Thymus (tissue), 11 donors: ENCODE data around the gene TANC1. TPM values are rescaled to one million over a fixed set of nuclear protein-coding genes. Genes with fewer than 3 reads are reported as not detected.

Experiments used
- DNase-seq, 9 donors: peaks; one replicate each; pipeline ENCODE4 v3.0.0-alpha.2; 2013; ENCODE audit warnings: low spot score in 9 of 9, low read depth in 6 of 9, missing footprints in 1 of 9
- H3K27ac ChIP-seq, 2 donors: one replicate each; pipeline ENCODE4 v1.5.1; 2013; ENCODE audit warnings: control low read depth in 1 of 2, low read depth in 1 of 2, low read length in 1 of 2, mild to moderate bottlenecking in 1 of 2, moderate library complexity in 1 of 2
- H3K27me3 ChIP-seq, 2 donors: one replicate each; pipeline ENCODE4 v1.5.1; 2013; ENCODE audit warnings: low read length in 1 of 2; ENCODE audit not compliant: control insufficient read depth in 2 of 2, insufficient read depth in 1 of 2
- H3K36me3 ChIP-seq, 2 donors: one replicate each; pipeline ENCODE4 v1.5.1; 2013; ENCODE audit warnings: low read length in 1 of 2, mild to moderate bottlenecking in 1 of 2, moderate library complexity in 1 of 2; ENCODE audit not compliant: control insufficient read depth in 2 of 2, insufficient read depth in 2 of 2
- H3K4me1 ChIP-seq, 2 donors: one replicate each; pipeline ENCODE4 v1.5.1; 2013; ENCODE audit warnings: low read length in 2 of 2; ENCODE audit not compliant: control insufficient read depth in 2 of 2, insufficient read depth in 2 of 2
- H3K4me3 ChIP-seq, 2 donors: one replicate each; pipeline ENCODE4 v1.5.1; 2013; ENCODE audit warnings: low read length in 2 of 2, control low read depth in 1 of 2, mild to moderate bottlenecking in 1 of 2
- H3K9me3 ChIP-seq, 2 donors: one replicate each; pipeline ENCODE4 v1.5.1; 2013; ENCODE audit warnings: low read length in 1 of 2, mild to moderate bottlenecking in 1 of 2; ENCODE audit not compliant: control insufficient read depth in 2 of 2, insufficient read depth in 1 of 2
- WGBS: extraction: QIAGEN DNeasy Blood & Tissue Kit; methylation state at CpG from one replicate; pipeline ENCODE4 v1.1.7; 2013; 5-methylcytosine and 5-hydroxymethylcytosine counted together
- polyA plus RNA-seq: library from polyadenylated mRNA; stranded (reverse); fragments of 200-250 nt; gene quantifications from one replicate; pipeline ENCODE4 v1.2.3, GENCODE V29; 2013
- total RNA-seq: library from RNA; stranded (reverse); fragments of 120-200 nt; gene quantifications from one replicate; pipeline ENCODE4 v1.2.4, GENCODE V29; 2013
- donor health status: healthy.

The TANC1 gene
- total and polyA plus RNA-seq, 2 donors, result 3.5 to 13.0 TPM

DNA sequence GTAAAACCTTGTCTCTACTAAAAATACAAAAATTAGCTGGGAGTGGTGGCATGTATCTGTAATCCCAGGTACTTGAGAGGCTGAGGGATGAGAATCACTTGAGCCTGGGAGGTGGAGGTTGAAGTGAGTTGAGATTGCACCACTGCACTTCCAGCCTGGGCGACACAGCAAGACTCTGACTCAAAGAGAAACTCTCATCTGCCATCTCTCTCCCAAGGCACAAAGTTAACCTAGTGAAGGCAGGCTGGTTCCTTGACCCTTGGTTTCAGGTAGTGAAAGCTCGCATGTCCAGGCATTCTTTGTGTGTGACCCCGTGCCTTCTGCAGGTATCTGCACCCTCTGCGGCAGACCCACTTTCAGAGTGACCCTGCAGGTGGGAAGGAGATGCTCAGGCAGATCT, 218.0 kb downstream of the TANC1 start:
- Histone ChIP-seq H3K27ac (no peak overlapping the region), H3K4me3 (no peak overlapping the region), H3K36me3 (no peaks in the 10 kb centered on the region), H3K9me3 (no peaks in the 10 kb centered on the region), H3K27me3 (no peaks in the 10 kb centered on the region), H3K4me1 (peaks cover 4 to 17% of the 10 kb centered on the region in 2 donors)
- 96% methylated on average over 4 of the region's 4 CpGs for WGBS
- DNase-seq, result no peak

DNA sequence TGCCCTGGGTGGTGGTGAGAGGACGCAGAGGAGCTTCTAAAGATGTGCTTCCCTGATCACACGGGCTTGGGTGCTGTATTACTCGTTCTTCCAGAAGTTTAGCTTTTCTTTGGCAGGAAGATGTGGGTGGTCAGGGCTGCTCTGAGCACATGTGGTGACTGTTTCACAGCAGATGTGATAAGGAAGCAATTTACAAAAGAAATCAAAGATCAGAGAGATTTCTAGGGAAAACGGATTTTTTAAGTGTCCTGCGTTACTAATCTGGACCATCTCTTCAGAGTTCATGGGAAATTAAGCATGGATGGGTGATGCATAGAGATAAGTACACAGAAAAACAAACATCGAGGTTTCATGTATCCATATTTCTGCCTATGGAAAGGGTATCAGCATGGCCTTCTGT, 218.7 kb downstream of the TANC1 start:
- WGBS, result 93% methylated on average over 6 of the region's 6 CpGs

DNA sequence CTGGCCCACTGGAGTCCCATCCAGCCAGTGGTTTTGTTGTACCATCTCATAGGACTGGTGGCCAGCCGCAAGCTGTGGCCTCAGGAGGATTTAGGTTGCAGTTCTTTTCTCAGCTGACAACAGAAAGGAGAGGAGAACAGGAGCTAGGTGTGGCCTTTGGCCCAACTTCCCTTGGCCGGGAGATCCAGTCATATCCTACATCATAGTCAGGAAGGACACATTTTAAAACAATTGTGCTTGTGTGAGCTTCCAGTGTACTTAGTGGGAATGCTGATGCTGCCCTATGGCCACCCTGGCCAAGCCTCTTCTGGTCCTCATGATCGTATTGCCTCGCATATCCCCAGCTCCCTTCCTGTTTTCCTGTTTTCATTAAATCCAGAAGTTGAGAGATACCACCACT, 220.0 kb downstream of the TANC1 start:
- WGBS, result 97% methylated on average over 4 of the region's 4 CpGs

More for the DNA sequence above, 218.7 kb downstream of the TANC1 start:
- H3K4me1 ChIP-seq, result peaks cover 4 to 17% of the 10 kb centered on the region in 2 donors
- H3K9me3 ChIP-seq, result no peaks in the 10 kb centered on the region
- H3K27ac ChIP-seq, result no peak overlapping the region
- no peaks in the 10 kb centered on the region for H3K36me3 ChIP-seq
- H3K4me3 ChIP-seq, result no peak overlapping the region
- H3K27me3 ChIP-seq, result no peaks in the 10 kb centered on the region
- no peak for DNase-seq

DNA sequence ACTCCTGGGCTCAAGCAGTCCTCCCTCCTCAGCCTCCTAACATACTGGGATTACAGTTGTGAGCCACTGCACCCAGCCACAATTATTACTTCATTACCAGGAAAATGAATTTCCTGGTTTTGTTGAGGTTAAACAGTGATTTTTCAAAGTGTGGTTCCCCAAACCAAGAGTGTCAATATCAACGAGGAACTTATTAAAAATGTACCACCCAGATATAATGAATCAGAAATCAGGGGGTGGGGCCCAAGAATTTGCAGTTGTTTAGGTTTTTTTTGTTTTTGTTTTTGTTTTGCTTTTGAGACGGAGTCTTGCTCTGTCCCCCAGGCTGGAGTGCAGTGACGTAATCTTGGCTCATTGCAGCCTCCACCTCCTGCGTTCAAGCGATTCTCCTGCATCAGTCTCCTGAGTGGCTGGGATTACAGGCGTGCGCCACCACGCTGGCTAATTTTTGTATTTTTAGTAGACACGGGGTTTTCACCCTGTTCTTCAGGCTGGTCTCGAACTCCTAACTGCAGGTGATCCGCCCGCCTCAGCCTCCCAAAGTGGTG, 224.0 kb downstream of the TANC1 start:
- Histone ChIP-seq H3K36me3 (peaks cover 0 to 6% of the 10 kb centered on the region in 2 donors), H3K4me1 (peaks cover 4% of the 10 kb centered on the region in 2 donors), H3K27ac (no peak overlapping the region), H3K4me3 (no peak overlapping the region), H3K27me3 (no peaks in the 10 kb centered on the region), H3K9me3 (no peaks in the 10 kb centered on the region)
- no peak for DNase-seq
- WGBS, result 95% methylated on average over 12 of the region's 12 CpGs

More for the DNA sequence above, 220.0 kb downstream of the TANC1 start:
- no peak for DNase-seq
- Histone ChIP-seq H3K9me3 (no peaks in the 10 kb centered on the region), H3K4me3 (no peak overlapping the region), H3K4me1 (peaks cover 4 to 17% of the 10 kb centered on the region in 2 donors), H3K36me3 (no peaks in the 10 kb centered on the region), H3K27ac (no peak overlapping the region), H3K27me3 (no peaks in the 10 kb centered on the region)

DNA sequence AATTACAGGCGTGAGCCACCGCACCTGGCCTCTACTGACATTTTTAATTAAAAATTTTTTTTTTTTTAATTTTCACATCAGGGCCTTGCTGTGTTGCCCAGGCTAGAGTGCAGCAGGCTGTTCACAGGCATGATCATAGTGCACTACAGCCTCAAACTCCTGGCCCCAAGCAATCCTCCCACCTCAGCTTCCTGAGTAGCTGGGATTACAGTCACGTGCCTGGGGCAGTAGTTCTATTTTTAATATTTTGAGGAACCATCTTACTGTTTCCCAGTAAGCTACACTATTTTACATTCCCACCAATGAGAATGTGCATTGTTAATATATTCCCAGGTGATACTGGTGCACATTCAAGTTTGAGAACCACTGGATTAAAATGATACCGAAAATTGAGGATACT, 225.4 kb downstream of the TANC1 start:
- peaks cover 4% of the 10 kb centered on the region in 2 donors for H3K4me1 ChIP-seq
- no peaks in the 10 kb centered on the region for H3K27me3 ChIP-seq
- no peak for DNase-seq
- WGBS, result 95% methylated on average over 4 of the region's 4 CpGs
- no peak overlapping the region for H3K4me3 ChIP-seq
- H3K36me3 ChIP-seq, result peaks cover 0 to 6% of the 10 kb centered on the region in 2 donors
- no peaks in the 10 kb centered on the region for H3K9me3 ChIP-seq
- H3K27ac ChIP-seq, result no peak overlapping the region

DNA sequence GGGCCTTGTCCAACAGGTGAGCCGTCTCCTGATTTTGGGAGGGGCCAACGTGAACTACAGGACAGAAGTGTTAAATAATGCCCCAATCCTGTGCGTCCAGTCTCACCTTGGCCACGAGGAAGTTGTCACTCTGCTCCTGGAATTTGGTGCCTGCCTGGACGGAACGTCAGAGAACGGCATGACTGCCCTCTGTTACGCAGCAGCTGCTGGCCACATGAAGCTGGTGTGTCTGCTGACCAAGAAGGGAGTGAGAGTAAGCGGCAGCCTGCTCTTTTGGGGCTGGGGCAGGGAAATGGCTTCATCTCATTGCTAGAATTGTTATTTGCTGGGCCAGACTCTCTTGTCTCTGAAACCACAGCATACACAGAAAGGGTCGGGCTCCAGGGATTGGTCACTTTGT, 225.8 kb downstream of the TANC1 start:
- 98% methylated on average over 10 of the region's 10 CpGs for WGBS
- H3K27ac ChIP-seq, result no peak overlapping the region
- no peak for DNase-seq
- no peak overlapping the region for H3K4me3 ChIP-seq
- peaks cover 4% of the 10 kb centered on the region in 2 donors for H3K4me1 ChIP-seq
- no peaks in the 10 kb centered on the region for H3K9me3 ChIP-seq
- peaks cover 2 to 6% of the 10 kb centered on the region in 2 donors for H3K36me3 ChIP-seq
- no peaks in the 10 kb centered on the region for H3K27me3 ChIP-seq

DNA sequence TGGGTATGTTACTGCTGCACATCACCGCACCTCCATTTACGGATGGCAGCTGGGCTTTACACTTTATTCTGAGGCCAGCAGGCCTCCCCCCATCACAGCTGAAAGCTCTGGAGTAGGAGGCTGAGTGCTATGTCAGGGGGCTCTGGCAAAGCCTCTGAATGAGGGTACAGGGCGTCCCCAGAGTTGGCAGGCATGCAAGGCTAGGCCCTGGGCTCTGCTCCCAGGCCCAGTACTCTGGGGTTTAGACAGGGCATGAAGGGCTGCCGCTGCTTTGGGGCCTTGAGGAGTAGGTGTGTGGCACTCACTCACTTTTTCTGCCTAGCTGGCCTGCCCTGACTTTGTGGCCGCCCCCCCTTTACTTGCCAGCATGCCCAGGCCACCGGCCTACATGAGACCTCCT, 227.3 kb downstream of the TANC1 start:
- H3K4me1 ChIP-seq, result no peaks in the 10 kb centered on the region
- WGBS, result 96% methylated on average over 6 of the region's 6 CpGs
- no peak for DNase-seq
- no peaks in the 10 kb centered on the region for H3K9me3 ChIP-seq
- no peaks in the 10 kb centered on the region for H3K27me3 ChIP-seq
- H3K27ac ChIP-seq, result no peak overlapping the region
- no peak overlapping the region for H3K4me3 ChIP-seq
- H3K36me3 ChIP-seq, result peaks cover 6% of the 10 kb centered on the region in 2 donors

DNA sequence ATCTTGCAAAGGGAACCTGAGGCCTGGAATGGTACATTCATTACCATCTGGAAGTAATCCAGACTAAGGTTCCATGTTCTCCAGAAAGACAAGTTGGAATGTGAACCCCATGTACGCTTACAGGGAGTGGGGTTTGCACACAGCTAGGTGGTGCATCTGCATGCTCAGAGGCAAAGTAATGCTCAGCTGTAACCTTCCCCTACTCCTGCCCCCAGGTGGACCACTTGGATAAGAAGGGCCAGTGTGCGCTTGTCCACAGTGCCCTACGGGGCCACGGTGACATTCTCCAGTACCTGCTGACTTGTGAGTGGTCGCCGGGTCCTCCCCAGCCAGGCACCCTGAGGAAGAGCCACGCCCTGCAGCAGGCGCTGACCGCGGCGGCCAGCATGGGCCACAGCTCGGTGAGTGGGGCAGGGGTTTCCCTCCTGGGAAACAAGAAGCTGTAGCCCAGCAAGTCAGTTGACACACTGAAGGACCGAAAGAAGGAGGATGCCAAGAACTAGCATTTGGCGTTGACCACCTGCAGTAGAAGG, 228.0 kb downstream of the TANC1 start:
- Histone ChIP-seq H3K36me3 (peaks cover 6% of the 10 kb centered on the region in 2 donors), H3K4me3 (no peak overlapping the region), H3K27ac (no peak overlapping the region), H3K4me1 (no peaks in the 10 kb centered on the region), H3K9me3 (no peaks in the 10 kb centered on the region), H3K27me3 (no peaks in the 10 kb centered on the region)
- 98% methylated on average over 14 of the region's 14 CpGs for WGBS
- no peak for DNase-seq

DNA sequence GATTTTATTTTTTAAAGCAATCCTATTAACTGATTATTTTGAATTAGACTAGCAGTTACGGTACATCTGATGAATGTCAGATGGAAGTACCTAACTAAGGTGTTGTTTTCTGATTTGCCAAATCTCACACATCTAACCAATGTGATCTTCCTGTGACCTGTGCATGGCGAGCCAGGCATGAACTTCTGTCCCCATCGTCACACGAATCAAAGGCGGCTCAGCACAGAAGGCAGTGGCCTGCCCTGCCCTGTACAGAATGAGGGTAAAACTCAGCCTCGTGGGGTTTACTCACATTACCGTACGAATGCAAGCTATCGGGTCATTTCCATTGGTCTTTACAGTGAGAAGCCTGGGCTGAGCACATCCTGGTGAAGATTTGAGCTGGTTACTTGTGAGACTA, 230.8 kb downstream of the TANC1 start:
- Histone ChIP-seq H3K27me3 (no peaks in the 10 kb centered on the region), H3K4me1 (no peaks in the 10 kb centered on the region), H3K4me3 (no peak overlapping the region), H3K36me3 (peaks cover 6% of the 10 kb centered on the region in 2 donors), H3K27ac (no peak overlapping the region), H3K9me3 (no peaks in the 10 kb centered on the region)
- WGBS, result 89% methylated on average over 9 of the region's 9 CpGs
- DNase-seq, result no peak
